HepG2 (cell line): ENCODE results near the gene SLX9. TPM values are rescaled to one million over a fixed set of nuclear protein-coding genes. Genes with fewer than 3 reads are reported as not detected.

Source experiments
- CEBPB ChIP-seq: IDR thresholded peaks from 2 replicates; pipeline ENCODE4 v1.6.1; 2011; ENCODE audit warnings: low read depth, low read length, improper control_type of control experiment, borderline replicate concordance
- EZH2 ChIP-seq: conservative IDR thresholded peaks from 2 replicates; pipeline ENCODE4 v1.6.1; 2012; ENCODE audit warnings: mild to moderate bottlenecking, low read depth, low read length, moderate library complexity
- FIP1L1 ChIP-seq: fragments of 200-400 bp; formaldehyde crosslinking; IDR thresholded peaks from 2 replicates; pipeline ENCODE4 v1.6.1; 2018; ENCODE audit warnings: low read depth, mild to moderate bottlenecking, low read length, moderate library complexity, borderline replicate concordance; ENCODE audit not compliant: insufficient read depth
- FOXJ3 ChIP-seq: sonication (generic); formaldehyde crosslinking; IDR thresholded peaks from 2 replicates; pipeline ENCODE4 v1.4.0; 2020; ENCODE audit warnings: missing genetic modification reagents, mild to moderate bottlenecking, borderline replicate concordance
- HNRNPL ChIP-seq: fragments of 200-400 bp; formaldehyde crosslinking; IDR thresholded peaks from 2 replicates; pipeline ENCODE4 v1.6.1; 2017; ENCODE audit warnings: mild to moderate bottlenecking, low read depth, low read length
- MIER3 ChIP-seq: IDR thresholded peaks from 2 replicates; pipeline ENCODE4 v1.6.1; 2016; ENCODE audit warnings: missing compliant biosample characterization, borderline replicate concordance
- NCOA2 ChIP-seq: sonication (generic); formaldehyde crosslinking; IDR thresholded peaks from 2 replicates; pipeline ENCODE4 v1.8.0; 2022; ENCODE audit warnings: inconsistent platforms
- NFE2L2 ChIP-seq: fragments of 150-350 bp; IDR thresholded peaks from 2 replicates; pipeline ENCODE4 v1.6.1; 2014; ENCODE audit warnings: low read length
- NFKBIZ ChIP-seq: IDR thresholded peaks from 2 replicates; pipeline ENCODE4 v1.6.1; 2018; ENCODE audit warnings: missing genetic modification reagents, missing compliant biosample characterization
- NFYB ChIP-seq: sonication (generic); formaldehyde crosslinking; IDR thresholded peaks from 2 replicates; pipeline ENCODE4 v1.4.0; 2020; ENCODE audit warnings: missing genetic modification reagents
- PAXIP1 ChIP-seq: sonication (generic); formaldehyde crosslinking; conservative IDR thresholded peaks from 2 replicates; pipeline ENCODE4 v1.4.0; 2020; ENCODE audit warnings: mild to moderate bottlenecking, missing genetic modification reagents, moderate library complexity
- PLRG1 ChIP-seq: fragments of 450-650 bp; conservative IDR thresholded peaks from 2 replicates; pipeline ENCODE4 v1.6.1; 2016
- SNAI1 ChIP-seq: sonication (generic); formaldehyde crosslinking; IDR thresholded peaks from 2 replicates; pipeline ENCODE4 v1.5.0; 2020; ENCODE audit warnings: mild to moderate bottlenecking, missing genetic modification reagents, borderline replicate concordance
- TCF7 ChIP-seq: sonication (generic); IDR thresholded peaks from 2 replicates; pipeline ENCODE4 v1.6.1; 2016; ENCODE audit warnings: antibody characterized with exemption, low read depth
- UBTF ChIP-seq: sonication (generic); formaldehyde crosslinking; IDR thresholded peaks from 2 replicates; pipeline ENCODE4 v1.4.0; 2020; ENCODE audit warnings: mild to moderate bottlenecking, missing genetic modification reagents
- ZBED4 ChIP-seq: sonication (generic); formaldehyde crosslinking; IDR thresholded peaks from 2 replicates; pipeline ENCODE4 v1.4.0; 2020; ENCODE audit warnings: missing genetic modification reagents, borderline replicate concordance
- ZFX ChIP-seq: sonication (generic); formaldehyde crosslinking; IDR thresholded peaks from 2 replicates; pipeline ENCODE4 v1.4.0; 2020; ENCODE audit warnings: mild to moderate bottlenecking, low read depth, missing genetic modification reagents, moderate library complexity
- ZNF652 ChIP-seq: IDR thresholded peaks from 2 replicates; pipeline ENCODE4 v1.6.1; 2016; ENCODE audit warnings: low read depth, borderline replicate concordance
- polyA plus RNA-seq, 8 experiments: library from polyadenylated mRNA; depleted of rRNA in 3 of 8; stranded (reverse) in 7 of 8; unstranded in 1 of 8; fragments of >200 nt; fragmentation: Illumina TruSeq in 4 of 8; extraction: Trizol in 4 of 8; gene quantifications; 2 replicates each; pipeline versions ENCODE4 v1.2.1 to v1.2.3, GENCODE V29; 2011 to 2016; ENCODE audit warnings: low read depth in 4 of 8, missing spikeins in 1 of 8, mixed read lengths in 1 of 8; ENCODE audit not compliant: insufficient read depth in 1 of 8
- total RNA-seq, 5 experiments: library from RNA; depleted of rRNA; stranded (reverse); fragments of >200 nt; fragmentation: Illumina TruSeq; extraction: Trizol; gene quantifications; 2 replicates each; pipeline ENCODE4 v1.2.3, GENCODE V29; 2016; ENCODE audit warnings: low read depth in 1 of 5

SLX9 gene
- total and polyA plus RNA-seq, 2 of the 13 experiments (the other 11 are each of a cell fraction or from before 2014, with no cell fraction given), result 21.0 to 47.1 TPM

GRCh38 chr21:44979687-44980561 is 40.1 kb downstream of the SLX9 start (continued):
- TF ChIP-seq UBTF (CRISPR knock-in tag) (peak; percentile 26), EZH2 (no peak), TCF7 (peak; percentile 46), NFE2L2 (no peak), NFYB (CRISPR knock-in tag) (no peak), PLRG1 (no peak), PAXIP1 (CRISPR knock-in tag) (0 out of 2 replicates have a peak, but pooled peaks have one; percentile 24), CEBPB (no peak), ZFX (CRISPR knock-in tag) (no peak), NFKBIZ (CRISPR knock-in tag) (no peak), NCOA2 (CRISPR knock-in tag) (no peak), ZBED4 (CRISPR knock-in tag) (no peak), FOXJ3 (CRISPR knock-in tag) (no peak), FIP1L1 (no peak), SNAI1 (CRISPR knock-in tag) (no peak), MIER3 (CRISPR knock-in tag) (no peak), HNRNPL (peak; percentile 69; the same call in 1 of the 2 replicates), ZNF652 (CRISPR knock-in tag) (peak; percentile 93)
